CD4-positive, alpha-beta T cell treated with Interleukin-21 for 1 hour (primary cell): ENCODE results near the gene NXN.
A peak's percentile ranks its signal among the peaks of the same experiment; 100 is the strongest.
"Not testable (repeated sequence)": the region's sequence is repeated elsewhere in the genome, so short reads cannot be mapped to it uniquely, and the experiment has no call there.

Source experiments
- DNase-seq: peaks from one replicate; pipeline ENCODE4 v3.0.0-alpha.2; 2020

NXN gene

GRCh38 chr17:915538-916201, 63.9 kb downstream of the NXN start:
- DNase-seq: no peak

DNA sequence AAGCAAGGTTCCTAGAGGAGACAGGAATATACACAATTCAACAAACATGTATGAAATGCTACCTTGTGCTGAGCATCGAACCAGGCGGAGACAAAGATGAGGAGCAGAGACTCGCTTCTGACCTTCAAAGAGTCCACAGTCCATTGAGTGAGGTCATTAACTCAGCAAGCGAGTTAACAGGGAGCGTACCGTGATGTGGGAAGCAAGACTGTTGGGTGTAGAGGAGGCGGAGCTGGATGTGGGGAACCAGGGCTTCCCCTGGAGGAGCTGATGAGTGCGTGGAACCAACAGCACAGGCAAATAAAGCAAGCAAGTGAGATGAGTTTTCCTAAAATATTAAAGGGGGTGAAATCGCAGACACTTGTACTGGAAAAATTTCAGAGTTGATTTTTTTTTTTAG, 65.0 kb downstream of the NXN start:
- no peak for DNase-seq

GRCh38 chr17:913207-913606, 66.4 kb downstream of the NXN start:
- no peak for DNase-seq

DNA sequence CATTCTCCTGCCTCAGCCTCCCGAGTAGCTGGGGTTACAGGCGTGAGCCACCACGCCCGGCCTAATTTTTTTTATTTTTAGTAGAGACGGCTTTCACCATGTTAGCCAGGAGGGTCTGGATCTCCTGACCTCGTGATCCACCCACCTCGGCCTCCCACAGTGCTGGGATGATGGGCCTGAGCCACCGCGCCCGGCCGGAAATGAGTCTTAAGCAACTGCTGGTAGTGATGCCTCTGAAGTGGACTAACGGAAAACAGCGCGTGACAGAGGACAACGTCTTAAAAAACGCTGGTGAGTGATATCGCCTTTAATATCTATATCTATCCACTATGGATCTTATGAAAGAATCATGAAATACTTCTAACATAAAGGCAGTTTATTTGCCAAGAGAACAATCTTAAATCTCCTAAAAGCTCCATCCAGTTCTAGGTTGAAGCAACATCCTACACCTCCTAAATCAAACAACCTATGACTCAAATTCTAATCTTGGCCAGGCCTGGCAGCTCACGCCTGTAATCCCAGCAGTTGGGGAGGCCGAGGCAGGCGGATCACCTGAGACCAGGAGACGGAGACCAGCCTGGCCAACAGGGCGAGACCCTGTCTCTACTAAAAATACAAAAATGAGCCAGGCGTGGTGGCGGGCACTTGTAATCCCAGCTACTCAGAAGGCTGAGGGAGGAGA, 69.8 kb downstream of the NXN start:
- no peak for DNase-seq

DNA sequence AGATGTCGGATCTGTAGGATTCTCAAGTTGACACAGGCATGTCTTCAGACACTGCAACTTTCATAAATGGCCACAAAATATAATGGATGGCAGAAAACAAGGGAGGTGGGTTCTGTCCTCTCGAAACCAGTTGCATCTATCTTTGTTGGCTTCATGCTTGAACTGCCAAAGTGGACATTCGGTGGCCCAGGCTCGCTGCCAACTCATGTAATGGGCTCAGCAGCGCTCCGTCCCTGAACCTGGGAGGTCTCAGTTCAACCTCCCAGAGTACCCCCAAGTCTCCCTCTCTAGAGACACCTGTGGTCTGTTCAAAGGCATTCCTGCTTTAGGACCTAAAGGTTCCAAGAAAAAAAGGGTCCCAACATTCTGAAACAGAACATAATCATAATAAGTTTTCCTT, 71.9 kb downstream of the NXN start:
- no peak for DNase-seq

DNA sequence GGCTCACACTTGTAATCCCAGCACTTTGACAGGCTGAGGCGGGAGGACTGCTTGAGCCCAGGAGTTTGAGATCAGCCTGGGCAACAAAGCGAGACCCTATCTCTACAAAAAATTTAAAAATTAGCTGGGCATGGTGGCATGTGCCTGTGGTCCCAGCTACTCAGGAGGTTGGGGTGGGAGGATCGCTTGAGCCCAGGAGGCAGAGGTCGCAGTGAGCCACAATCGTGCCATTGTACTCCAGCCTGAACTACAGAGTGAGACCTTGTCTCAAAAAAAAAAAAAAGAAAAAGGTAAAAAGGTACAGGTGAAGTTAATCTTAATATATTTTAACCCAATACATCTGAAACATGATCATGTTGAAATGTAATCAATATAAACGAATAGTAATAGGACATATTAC, 73.9 kb downstream of the NXN start:
- not testable (repeated sequence) for DNase-seq

GRCh38 chr17:903691-904481, 75.7 kb downstream of the NXN start:
- DNase-seq: no peak

GRCh38 chr17:902463-902862, 77.1 kb downstream of the NXN start:
- no peak for DNase-seq

- no peak for DNase-seq
These were observed 77.6 kb downstream of the NXN start for GRCh38 chr17:901964-902363.

DNA sequence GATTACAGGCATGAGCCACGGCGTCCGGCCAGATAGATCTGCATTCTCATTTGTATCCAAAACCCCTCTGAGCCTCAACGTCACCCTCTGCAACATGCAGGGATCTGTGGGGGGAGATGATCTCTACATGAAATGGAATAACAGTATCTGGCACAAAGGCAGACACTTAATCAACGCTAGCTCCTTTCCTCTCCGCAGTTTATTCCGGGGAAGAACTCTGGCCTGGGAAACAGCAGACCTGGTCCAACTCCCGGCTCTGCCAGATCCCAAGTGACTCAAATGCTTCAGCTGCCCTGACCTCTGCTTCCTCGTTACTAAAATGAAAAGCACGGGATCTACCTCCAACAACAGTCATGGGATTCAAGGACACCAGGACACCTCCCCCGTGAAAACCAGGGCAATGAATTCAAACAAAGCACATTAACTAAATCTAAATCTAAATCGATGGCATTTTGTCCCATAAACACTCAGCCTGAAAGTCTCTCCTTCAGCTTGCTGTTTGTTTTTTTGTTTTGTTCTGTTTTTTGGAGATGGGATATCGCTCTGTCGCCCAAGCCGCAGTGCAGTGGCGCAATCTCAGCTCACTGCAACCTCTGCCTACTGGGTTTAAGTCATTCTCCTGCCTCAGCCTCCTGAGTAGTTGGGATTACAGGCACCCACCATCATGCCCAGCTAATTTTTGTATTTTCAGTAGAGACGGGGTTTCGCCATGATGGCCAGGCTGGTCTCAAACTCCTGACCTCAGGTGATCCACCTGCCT, 78.2 kb downstream of the NXN start:
- DNase-seq: no peak

DNA sequence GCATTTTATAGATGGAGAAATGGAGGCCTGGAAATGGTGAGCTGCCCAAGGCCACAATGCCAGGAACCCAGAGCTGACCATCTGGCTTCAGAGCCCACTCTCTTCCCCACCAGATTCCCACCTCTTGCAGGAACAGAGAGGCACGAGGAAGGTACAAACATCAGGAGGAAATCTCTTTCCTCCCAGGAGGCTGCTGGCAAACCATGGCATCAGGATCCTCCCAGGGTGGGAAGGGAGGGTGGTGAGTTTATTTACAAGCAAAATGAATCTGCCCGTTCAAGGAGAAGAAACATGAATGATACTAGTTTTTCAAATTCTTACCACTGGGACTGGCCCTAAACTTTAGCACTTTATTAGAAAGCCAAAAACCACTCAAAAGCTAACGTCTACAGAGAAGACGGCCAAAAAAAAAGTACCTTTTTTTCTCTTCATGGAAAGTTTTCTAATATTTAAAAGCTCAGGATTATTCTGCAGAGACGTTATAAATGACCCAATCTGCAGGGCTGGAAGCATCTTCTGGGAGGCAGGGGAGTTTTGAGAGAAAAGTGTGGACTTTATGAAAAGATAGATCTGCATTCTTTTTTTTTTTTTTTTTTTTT, 79.1 kb downstream of the NXN start:
- DNase-seq: no peak

- DNase-seq: no peak
These were observed 81.5 kb downstream of the NXN start for GRCh38 chr17:897970-898619.

- no peak for DNase-seq
These were observed 82.5 kb downstream of the NXN start for GRCh38 chr17:896953-897661.

DNA sequence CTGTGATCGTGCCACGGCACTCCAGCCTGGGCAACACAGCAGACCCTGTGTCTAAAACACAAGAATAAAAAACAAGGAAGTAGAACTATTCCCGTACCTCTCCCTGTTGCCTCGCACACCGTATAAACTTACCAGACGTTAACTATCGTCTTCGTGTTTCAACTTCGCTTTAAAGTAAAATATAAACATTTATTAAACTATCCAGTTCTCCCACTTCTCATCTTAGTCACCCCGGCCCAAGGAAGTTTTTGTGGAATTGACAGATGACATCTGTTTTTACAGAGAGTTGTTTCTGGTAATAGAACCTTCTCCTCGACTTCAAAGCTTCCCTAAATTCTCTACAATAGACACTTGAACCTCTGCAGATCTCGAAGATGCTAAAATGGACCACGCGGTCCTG, 83.1 kb downstream of the NXN start:
- no peak for DNase-seq

GRCh38 chr17:892958-893357, 86.6 kb downstream of the NXN start:
- no peak for DNase-seq

- peak; percentile 1 for DNase-seq
These were observed 90.6 kb downstream of the NXN start for GRCh38 chr17:888998-889441.

GRCh38 chr17:887551-888209, 91.9 kb downstream of the NXN start:
- DNase-seq: no peak

GRCh38 chr17:885971-886571, 93.5 kb downstream of the NXN start:
- DNase-seq: no peak

GRCh38 chr17:883586-883962, 96.0 kb downstream of the NXN start:
- no peak for DNase-seq

DNA sequence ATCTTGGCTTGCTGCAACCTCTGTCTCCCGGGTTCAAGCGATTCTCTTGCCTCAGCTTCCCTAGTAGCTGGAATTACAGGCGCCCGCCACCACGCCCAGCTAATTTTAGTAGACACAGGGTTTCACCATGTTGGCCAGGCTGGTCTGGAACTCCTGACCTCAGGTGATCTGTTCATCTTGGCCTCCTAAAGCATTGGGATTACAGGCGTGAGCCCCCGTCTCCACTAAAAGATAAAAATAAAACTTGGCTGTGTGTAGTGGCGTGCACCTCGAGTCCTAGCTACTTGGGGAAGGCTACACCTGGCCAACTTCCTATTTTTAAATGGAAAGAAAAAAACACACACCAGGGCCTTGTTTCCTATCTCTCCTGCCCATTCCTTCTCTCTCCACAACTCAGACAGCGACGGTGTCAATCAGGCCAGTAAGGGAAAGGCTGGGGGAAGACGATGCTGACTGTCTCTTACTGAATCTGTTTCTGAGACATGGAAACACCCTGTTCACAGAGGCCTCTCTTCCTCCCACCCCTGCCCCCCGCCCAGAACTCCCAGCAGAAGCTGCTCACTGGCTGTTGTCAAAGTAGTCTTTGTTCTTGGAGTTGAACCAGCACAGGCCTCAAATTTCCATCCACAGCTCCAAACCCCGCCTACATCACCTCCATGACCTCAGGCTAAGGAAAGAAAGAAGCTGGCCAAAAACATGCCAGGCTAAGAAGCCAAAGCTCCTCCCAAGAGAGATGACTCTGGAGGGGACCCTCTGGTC, 96.6 kb downstream of the NXN start:
- no peak for DNase-seq
